ENCODE data around the gene CGREF1.

- TF ChIP-seq CTCF (IDR thresholded peaks at IDR 0.05) (no peak), POLR2A (IDR thresholded peaks at IDR 0.05) (no peak)
These were observed 48.8 kb downstream of the CGREF1 start for GRCh38 chr2:27069961-27070618.

All from body of pancreas (tissue), 4 donors.